GM21619 (cell line): ENCODE data around the gene MAML2.
A peak's percentile ranks its signal among the peaks of the same experiment; 100 is the strongest.

ENCODE experiments used
- ATAC-seq: cut with Tn5 transposase; IDR thresholded peaks from one replicate; pipeline ENCODE4 v1.9.1; 2021; ENCODE audit not compliant: unreplicated experiment

Gene MAML2

GRCh38 chr11:96023275-96023674 is 319.7 kb downstream of the MAML2 start:
- no peak for ATAC-seq

GRCh38 chr11:96021901-96022650 is 320.9 kb downstream of the MAML2 start:
- ATAC-seq = no peak

GRCh38 chr11:96019810-96020747 is 322.9 kb downstream of the MAML2 start:
- no peak for ATAC-seq

GRCh38 chr11:96019281-96019680 is 323.7 kb downstream of the MAML2 start:
- no peak for ATAC-seq

GRCh38 chr11:96017856-96018255 is 325.1 kb downstream of the MAML2 start:
- no peak for ATAC-seq

- no peak for ATAC-seq
Observed at GRCh38 chr11:96016978-96017502, 326.0 kb downstream of the MAML2 start.

- no peak for ATAC-seq
Observed at GRCh38 chr11:96015906-96016565, 327.0 kb downstream of the MAML2 start.

- ATAC-seq = peak; percentile 36
Observed at GRCh38 chr11:96014217-96014616, 328.8 kb downstream of the MAML2 start.

- peak; percentile 1 for ATAC-seq
Observed at GRCh38 chr11:96013461-96014213, 329.4 kb downstream of the MAML2 start.

GRCh38 chr11:96012086-96012824 is 330.7 kb downstream of the MAML2 start:
- ATAC-seq = peak; percentile 85

- no peak for ATAC-seq
Observed at GRCh38 chr11:96010683-96011082, 332.3 kb downstream of the MAML2 start.

- no peak for ATAC-seq
Observed at GRCh38 chr11:96008161-96008720, 334.8 kb downstream of the MAML2 start.

GRCh38 chr11:96006037-96006436 is 337.0 kb downstream of the MAML2 start:
- ATAC-seq = no peak

- ATAC-seq = no peak
Observed at GRCh38 chr11:96004862-96005261, 338.1 kb downstream of the MAML2 start.

- ATAC-seq = no peak
Observed at GRCh38 chr11:96002754-96003290, 340.2 kb downstream of the MAML2 start.

- ATAC-seq = no peak
Observed at GRCh38 chr11:96002339-96002738, 340.7 kb downstream of the MAML2 start.

GRCh38 chr11:96001037-96001436 is 342.0 kb downstream of the MAML2 start:
- no peak for ATAC-seq

GRCh38 chr11:95999711-96000406 is 343.1 kb downstream of the MAML2 start:
- no peak for ATAC-seq
